GM21619 (cell line): ENCODE results near the gene NEUROD6.

ENCODE experiments used
- ATAC-seq: cut with Tn5 transposase; IDR thresholded peaks from one replicate; pipeline ENCODE4 v1.9.1; 2021; ENCODE audit not compliant: unreplicated experiment

Gene NEUROD6

DNA sequence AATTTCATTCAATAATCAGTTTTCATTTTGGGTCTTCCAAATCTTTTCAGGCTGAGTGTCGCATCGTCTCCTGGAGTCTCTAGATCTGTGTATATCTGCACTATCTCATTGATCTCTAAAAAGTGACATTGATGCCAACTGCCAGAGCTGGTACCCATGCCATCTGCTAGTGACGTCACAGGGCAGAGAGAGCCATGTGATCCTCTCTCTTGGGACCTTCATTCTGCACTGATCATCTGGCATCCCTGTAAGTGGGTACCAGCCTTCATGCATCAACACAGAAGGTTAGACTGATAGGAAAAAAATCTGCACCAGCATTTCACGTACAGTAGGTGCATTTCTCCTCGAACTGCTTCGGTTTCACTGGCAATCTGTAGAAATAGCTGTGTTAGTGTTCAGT, at the start of gene NEUROD6:
NEUROD6 (minus strand) TSS at position 124 of the 400 bp plus-strand sequence. CDS start 1,458 bp downstream, outside the sequence.
- no peak for ATAC-seq

DNA sequence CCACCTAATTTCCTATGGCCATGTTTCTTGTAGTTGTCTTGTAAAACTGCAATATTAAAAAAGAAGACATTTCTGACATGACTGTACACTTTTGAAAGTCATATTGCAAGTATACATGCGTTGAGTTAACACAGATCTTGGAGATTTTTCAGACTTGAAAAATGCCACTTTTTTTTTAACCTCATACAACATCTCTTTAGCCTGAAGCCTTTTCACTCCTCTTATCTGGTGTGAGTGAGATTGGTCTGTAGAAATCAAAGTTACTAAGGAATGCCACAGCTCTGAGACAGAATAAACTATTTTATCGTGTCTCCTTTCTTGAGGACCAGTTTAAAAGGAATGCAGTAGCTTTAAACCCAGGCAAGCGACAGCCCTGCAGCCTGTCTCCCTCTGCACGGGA, 43.9 kb upstream of the NEUROD6 start:
- no peak for ATAC-seq

DNA sequence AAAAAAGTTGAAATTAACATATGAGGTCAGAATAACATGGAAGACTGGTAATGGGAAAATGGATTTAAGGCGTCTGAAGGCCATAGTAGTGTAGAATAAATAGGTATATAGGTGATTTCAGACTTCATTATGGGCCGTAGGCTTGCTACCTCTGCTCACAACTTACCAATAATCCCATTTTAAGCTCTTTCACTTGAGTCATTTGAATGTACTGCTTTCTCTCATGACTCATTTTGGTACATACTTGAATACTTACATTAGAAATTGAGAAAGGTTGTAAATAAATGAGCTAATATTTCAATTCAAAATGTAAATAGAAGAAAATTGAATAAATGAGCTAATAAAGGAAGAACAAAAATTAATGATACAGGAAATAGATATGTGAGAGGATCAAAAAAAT, 42.2 kb upstream of the NEUROD6 start:
- no peak for ATAC-seq

DNA sequence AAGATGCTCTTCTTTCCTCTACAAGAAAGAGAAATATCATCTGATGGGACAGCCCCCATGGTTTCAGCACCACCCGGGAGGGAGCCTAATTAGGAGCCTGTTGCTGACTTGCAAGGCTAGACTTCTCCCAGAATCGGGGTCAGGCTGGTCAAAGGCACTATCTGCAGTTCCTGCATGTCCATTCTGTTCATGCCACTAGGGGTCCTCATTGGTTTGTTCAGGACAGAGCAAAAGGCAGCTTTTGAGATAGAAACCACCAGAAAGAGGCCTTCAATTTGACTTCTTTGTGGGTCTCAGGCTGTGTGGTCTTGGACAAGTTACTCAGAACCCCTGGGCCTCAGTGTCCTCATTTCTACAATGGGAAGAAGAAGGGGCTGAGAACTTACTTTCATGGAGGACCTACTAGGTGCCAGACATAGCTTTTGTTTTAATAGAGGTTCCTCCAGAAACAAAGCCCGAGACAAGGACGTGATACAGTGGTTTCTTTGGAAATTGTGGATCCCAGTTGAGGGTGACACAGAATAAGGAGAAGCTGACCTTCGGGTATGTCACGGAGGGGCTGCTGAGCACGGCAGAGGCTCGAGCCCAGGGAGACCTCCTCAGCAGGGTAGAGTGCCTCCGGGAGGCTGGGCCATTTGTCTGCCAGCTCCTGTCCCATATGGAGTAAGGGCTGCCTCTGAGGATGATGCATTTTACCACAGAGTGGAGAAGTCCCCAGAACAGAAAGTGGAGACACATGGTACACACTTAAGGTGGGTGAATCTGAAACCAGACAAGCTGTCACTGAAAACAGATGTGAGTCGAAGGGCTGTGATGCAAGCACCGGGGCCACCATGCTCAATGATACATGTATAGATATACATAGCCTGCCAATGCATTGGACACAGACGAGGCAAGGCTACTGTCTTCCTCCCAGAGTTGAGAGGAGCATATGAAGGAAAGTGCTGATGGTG, 33.1 kb upstream of the NEUROD6 start:
- peak; percentile 89 for ATAC-seq

DNA sequence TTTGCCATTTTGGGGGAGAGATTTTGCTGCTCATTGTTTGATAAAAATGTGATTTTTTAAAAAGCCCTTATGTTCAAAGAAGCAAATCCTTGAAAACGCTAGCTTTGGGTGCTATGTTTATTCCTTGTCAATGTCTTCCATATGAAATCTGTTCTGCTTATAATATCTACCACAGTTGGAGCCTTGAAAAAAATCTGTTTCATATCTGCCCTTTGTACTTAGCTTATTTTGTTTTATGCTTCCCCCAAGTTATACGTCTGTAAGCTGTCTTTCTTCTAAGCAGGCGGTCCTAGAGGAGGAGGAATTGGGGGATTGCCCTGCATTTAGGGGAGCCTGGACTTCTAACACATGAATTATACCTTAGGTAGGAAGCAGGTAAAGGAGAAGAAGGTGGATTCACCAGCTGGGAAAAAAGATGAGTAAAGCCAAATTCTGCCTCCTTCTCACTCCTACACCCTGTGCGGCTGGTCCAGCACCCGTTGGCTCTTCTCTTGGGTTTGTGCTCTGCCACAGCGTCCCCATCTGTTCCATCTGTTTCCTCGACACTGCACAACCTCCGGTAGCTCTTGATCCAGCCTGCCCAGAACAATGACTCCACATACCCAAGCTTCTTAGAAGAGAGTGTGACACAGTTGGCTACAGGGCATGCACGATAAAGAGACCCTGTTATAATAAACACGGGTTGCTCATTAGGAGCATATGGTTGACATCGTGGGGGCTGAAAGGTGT, 31.9 kb upstream of the NEUROD6 start:
- no peak for ATAC-seq

DNA sequence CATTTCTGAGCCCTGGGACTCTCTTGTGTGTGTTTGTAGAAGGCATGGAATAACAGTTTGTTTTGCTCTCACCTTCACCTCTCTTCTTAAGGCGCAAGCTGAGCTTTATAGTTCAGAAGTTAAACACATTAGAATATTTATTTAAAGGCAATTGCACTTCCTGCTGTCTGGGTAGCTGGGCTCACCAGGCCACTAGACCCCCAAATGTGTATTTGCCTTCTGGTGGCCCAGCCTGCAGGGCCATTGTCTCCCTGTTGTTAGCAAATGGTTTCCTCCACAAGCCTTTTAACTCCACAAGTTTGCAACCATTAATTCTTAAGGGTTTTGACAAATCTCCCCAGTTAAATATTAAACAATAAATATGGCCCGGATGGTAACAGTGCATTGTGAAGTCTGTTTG, 31.1 kb upstream of the NEUROD6 start:
- no peak for ATAC-seq

DNA sequence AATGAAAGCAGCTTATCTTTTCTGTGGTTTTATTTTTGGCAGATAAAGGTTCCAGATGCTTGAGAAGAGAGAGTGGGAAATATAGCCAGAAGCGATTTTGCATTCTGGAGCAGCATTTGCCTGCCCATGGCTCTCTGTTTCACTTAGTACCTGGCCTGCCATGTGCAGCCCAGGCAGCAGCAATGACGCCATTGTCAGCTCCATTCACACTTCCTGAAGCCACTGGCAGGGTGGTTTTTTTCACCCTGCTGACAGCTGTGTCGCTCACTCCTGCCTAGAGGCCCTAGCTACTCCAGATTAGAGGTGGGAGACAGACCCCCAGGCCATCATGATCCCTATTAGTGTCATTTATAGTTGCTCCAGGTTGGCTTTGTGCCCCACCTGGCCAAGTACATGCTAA, 30.1 kb upstream of the NEUROD6 start:
- no peak for ATAC-seq

DNA sequence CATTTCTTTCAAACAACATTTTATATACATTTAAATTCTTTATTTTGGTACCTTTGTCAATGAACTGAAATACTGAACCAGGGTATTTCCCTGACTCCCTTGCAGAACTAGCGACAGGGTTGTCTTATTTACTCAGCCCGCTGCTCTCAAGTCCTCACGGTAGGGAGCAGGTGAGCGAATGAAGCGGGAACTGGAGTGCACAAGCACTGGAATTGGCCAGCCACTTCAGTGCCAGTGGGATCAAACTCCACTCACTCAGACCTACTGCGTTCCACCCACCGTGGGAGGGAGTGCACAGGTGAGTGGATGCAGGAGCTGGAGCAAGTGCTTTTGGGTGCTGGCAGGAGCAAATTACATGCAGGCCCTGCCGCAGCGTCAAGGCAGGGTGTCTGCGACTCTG, 28.1 kb upstream of the NEUROD6 start:
- ATAC-seq = no peak

DNA sequence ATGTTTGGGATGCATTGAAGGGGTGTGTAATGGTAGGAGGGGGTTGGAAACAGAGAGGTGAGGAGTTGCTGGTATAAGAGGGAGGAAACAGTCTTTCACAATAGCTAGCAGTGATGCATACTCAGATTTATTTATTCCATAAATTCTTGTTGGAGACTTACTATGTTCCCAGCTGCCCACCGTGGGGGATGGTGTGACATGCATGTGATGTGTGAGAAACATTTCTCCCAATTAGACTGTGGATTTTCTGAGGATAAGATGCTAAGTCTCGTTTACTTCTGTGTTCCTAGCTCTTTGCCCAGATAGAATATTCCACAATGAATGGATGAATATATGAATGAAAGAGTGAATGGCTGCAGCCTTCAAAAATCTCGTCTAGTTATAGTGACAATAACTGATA, 23.0 kb upstream of the NEUROD6 start:
- ATAC-seq = no peak

DNA sequence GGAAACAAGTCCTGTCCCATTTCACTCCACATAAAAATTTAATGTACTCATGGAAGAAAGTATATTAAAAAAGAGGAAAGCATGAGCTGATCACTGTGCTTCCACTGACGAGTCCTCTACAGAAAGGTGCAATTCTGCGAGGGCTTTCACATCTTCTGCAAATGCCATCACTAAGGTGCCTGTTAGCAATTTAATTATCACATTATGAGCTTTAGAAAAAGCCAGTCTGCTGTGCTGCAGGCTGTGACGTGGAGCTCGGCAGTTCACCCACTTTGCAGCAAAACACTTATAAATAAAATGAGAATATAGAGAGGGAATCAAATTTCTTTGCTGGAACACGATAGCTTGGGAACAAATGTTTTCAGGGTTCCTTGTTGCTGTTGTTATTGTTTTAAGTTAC, 22.5 kb upstream of the NEUROD6 start:
- no peak for ATAC-seq

DNA sequence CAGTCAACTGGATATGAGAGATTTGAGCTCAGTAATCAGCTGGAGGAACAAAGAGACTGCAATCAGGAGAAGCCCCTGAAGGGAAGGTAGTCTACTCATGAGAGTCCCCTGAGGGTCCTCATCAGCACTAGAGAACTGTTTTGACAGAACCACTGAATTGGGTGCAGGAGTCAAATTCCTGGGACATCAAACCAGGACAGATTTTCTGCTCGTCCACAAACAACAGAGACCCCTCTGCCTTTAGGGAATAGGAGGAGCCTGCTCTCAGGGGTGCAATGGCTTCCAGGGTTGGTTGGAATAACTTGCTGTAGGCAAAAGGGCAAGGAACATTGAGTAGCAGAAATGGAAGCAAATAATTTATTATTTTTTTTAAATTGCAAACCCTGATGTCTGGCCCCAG, 21.9 kb upstream of the NEUROD6 start:
- no peak for ATAC-seq

DNA sequence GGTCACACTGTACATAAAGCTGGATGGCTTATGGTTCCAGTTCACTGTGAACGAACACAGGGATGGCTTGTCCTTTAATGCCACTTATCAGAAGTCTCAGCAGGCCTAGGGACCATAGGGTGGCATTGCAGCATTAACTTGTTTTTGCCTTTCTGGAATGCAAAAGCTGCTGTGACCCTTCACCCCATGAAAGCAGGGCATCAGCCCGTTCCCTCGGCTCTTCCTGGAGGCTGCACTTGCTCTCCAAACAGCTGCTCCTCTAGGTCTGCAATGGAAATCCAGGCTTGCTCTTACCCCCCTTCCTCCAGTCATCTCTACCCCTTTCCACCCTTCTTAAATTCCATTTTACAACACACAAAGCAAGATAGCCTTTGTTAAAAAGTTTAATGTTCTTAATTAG, 17.9 kb upstream of the NEUROD6 start:
- no peak for ATAC-seq

DNA sequence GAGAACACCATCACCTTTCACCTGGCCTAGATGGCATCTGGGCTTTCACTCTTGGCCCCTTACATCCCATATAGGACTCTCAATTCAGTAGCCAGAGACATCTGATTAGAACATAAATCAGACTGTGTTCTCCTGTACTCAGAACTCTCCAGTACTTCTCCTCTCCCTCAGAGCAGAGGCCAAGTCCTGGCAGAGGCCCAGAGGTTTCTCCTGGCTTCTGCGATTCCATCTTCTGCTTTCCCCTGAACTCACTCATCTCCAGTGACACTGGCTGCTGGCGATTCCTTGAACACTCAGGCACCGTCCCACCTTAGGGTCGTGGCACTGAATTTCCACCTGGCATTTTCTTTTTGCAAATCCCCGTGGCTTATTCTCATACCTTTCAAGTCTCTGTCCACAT, 4.9 kb upstream of the NEUROD6 start:
- ATAC-seq = no peak

DNA sequence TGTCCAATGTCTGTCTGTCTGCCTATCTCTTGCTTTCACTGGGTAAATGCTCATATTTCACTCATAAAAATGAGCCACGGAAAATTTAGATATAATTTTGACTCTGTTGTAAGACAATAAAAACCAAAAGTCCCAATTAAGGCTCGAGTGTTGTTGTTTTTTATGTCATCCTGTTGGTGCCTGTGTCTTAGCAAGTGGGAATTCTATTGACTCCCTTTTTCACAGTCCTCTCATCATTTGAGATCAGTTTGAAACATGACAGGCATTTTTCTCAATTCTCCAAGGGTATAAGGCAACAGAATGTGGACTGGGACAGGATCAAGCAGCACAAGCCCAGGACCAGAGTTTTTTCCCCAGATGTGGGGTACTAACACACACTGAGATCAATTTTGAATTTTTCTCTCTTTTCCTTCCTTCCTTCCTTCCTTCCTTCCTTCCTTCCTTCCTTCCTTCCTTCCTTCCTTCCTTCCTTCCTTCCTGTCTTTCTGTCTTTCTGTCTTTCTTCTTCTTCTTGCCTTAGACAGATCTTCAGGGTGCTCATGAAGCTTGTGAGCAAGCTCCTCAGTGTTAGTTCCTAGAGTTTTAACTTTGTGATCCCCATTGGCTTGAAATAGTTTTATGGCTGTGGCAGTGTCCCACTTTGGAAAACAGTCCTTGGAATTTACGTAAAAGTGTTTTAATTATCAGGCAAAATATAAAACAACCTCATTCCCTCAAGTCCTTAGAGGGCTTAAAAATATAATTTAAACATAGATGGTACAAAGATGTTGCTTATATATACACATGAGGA, 3.2 kb upstream of the NEUROD6 start:
- ATAC-seq = no peak

DNA sequence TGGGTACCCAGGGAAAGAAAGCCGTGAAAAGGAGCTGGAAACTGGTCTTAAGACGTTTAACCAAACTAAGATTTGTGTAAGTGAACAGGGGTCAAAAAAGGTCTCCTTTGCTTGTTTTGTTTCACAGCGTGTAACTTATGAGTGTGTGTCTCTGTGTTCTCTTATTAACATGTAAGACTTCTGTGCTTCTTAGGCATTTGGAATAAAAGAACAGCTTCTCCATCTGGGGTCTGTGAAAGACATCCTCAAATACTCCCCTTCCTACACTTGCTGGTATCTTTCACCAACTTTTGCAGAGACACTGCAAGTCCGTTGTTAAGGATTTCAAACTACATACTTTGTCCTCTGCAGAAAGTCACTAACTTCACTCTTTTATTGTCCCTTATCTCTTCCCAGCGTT, 615 bp upstream of the NEUROD6 start:
- ATAC-seq = no peak

DNA sequence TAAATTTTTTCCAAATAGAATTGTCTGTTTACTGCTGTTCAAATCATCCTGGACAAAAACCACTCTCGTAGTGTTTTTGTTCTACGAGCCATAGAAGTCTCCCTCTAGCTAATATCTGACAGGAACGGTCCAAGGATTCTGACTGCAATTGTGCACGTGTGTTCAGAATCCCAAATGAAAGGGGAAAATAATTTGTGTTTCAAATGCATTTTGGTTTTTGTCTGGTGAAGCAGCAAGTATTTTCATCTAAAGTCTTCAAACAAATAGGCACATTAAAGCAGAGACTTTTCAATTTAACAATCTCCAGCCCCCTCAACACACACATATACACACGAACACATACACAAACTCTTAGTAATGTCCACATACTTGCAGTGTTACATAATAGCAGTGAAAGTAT, 475 bp downstream of the NEUROD6 start:
- no peak for ATAC-seq

DNA sequence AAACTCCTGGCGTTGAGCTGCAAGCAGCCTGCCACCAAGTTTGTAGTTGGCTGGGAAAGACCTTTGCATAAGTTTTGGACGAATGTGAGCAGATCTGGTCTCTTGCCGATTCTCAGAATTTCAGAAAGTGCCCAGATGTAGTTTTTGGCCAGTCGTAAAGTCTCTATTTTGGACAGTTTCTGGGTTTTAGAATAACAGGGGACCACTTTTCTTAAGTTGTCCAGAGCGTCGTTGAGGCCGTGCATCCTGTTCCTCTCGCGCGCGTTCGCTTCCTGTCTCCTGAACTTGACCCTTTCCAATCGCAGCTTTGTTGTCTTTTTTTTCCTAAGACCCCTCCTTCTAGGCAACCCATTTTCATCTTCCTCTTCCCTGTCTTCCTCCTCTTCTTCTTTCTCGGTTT, 1.8 kb downstream of the NEUROD6 start:
- ATAC-seq = no peak

DNA sequence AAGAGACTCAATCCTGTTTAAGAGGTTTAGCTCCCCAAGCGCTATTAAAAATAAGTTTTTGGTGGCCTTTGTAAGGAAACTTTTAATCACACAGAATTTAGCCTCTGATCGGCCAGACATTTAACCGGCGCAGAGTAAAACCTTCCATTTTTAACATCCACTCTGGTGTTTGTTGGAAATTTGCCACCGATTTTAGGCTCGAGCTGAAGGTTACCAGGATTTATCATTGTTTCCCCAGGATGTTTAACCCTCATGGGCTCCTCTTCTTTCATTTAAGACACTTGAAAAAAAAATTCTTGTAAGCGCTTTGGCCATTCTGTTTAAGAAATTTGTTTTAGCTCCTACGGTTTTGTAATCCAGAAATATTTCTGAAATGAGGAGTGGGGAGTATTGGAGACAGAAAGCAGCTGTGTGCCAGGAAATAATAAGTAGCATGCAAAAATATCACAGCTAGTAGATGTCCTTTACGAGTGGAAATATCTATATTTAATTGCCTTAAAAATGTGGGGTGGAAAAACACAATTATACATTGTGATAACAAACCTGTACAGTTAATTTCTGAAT, 3.4 kb downstream of the NEUROD6 start:
- no peak for ATAC-seq

DNA sequence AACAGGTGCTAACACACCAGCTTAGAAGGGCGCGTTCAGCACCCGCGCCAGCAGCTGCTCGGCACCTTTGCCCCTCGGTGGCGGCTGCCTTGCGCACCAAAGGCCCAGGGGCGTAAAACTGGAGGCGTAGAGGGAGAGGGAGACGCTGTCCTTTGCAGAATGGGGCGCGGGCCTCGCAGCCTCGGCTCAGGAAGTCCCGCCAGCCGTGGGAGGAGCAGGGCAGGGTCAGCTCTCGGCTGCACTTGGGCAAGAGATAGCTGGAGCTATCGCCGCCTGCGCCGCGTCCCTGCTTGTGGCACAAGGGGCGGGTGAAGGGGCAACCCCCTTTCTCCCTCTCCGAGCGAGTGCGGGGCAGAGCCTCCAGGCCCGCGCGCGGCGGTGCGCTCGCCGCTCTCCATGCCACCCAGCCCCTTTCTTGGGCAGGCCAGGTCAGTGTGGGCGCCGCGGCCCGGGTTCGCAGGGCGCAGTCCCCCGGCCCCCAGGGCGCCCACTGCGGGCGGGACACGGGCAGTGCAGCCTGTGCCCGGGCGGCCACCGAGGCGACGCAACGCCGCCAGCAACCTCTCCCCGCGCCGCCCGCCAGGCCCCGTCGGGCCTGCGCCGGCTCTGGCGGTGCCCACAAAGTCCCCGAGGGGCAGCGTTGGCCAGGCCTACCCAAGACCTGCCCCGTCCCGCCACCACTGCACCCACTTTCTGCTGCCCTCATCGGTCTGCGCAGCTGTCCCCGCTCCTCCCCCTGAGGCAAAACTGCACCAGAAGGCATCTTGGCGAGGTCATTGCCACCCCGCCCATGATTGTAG, 4.1 kb downstream of the NEUROD6 start:
- ATAC-seq = no peak

DNA sequence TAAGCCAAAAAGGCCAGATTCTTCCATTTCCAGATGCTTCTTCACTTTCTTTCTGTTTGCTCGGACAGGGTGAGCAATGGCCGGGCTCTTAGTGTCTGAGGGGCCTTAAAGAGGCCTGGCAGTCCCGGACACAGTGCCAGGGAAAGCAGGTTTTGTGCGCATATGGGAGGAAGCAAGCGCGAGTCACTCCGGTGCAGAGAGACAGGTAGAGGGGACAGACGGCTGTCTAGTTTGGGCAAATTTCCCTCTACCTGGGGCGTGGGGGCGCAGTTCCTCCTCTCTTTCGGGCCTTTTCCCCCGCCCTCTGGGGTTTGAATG, 4.7 kb downstream of the NEUROD6 start:
- no peak for ATAC-seq
